Stimulated activated CD4-positive, alpha-beta T cell treated with anti-CD3 and anti-CD28 coated beads, TNF-alpha, amount 100 ng/mL, for 48 hours (primary cell): Measurements from ENCODE around the gene NXPE3.
A peak's percentile ranks its signal among the peaks of the same experiment; 100 is the strongest.

Experiments
- DNase-seq, 3 donors: peaks; one replicate each; pipeline ENCODE4 v3.0.0-alpha.2; 2020; ENCODE audit warnings: low read depth in 3 of 3

The NXPE3 gene

GRCh38 chr3:101803173-101803782 lies 24.3 kb downstream of the NXPE3 start:
- peak; percentile 18 to 59 (median 28) for DNase-seq

DNA sequence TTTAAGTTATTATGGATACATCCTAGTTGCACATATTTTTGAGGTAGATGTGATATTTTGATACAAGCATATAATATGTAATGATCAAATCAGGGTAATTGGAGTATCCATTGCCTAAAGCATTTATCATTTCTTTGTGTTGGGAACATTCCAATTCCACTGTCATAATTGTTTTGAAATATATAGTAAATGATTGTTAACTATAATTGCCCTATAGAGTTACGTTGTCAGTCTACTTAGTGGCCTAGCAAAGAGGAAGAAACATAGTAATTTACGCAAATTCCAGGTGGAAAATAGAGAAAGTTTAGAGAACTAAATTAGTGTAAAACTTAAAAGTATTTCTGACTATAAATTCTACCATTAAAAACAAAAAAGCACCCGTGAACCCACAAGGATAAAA lies 24.9 kb downstream of the NXPE3 start:
- DNase-seq, result no peak

GRCh38 chr3:101806491-101806890 lies 27.5 kb downstream of the NXPE3 start:
- DNase-seq, result no peak

DNA sequence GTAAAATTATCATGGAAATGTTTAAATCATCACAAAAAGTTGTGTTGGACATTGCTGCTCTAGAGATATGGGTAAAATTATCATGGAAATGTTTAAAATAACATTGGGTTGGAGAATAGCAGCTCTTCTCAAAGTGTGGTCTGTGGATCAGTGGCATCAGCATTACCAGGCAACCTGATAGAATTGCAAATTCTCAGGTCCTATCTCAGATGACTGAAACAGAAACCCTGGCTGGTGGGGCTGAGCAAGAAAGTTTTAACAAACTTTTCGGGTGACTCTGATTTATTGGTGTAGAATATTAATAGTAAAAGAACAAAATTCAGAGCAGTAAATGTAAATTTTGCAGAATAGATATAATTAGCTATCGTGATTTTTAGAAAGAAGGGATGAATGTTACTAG lies 28.9 kb downstream of the NXPE3 start:
- DNase-seq, result no peak

DNA sequence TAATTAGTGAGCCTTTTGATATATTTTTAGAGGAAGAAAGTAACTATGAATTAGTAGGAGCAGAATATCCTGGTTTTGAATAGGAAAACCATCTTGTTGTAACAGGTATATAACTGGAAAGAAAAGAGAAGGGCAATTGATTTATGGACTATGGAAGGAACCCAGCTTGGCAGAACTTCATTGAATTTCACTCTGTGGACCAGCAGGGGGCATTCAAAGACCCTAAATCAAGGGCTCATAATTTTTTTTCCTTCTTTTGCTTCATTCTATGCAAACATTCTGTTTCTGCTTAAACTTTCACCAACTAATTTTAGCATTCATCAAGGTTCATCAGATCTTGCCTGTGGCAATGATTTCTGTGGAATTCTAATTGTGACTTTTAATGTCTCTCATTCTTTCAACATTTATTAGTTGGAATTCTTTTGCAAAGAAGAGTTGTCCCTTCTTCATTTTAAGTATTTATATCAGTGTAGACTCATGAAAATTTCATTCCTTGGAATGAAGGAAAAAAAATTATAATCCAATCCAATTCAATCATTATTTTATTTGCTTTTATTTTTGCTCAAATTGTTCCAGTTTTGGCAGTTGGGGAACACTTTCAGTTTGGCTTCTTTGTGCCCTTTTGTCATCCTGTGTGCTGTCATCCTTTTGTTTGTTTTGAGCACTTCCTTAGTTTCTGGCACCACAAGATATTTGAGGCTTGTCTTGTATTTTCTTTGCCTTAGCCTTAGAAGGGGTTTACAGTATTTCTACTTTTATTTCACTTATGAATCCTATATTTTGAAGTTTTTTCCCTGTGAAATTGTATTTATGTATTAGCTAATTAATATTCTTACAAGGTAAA lies 30.4 kb downstream of the NXPE3 start:
- DNase-seq, result peak in 1 of 3 donors; percentile 27

DNA sequence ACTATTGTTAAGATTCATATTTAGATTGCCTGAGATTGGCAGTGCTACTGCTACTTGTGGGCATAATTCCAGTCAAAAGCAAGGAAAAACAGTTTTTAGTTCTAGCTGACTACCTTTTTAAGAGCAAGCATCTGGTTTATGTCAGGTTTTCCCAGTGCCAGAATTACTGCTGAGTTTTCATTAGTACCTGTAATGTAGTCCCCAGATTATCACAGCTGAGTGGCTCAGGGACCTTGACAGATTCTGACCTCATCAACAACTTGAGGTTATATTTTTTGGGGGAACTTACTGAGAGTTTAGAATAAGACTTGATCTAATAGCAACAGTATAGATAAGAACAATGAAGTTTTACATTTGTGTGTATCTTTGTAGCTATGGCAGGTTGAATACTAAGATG lies 31.0 kb downstream of the NXPE3 start:
- DNase-seq, result no peak

GRCh38 chr3:101811875-101812274 lies 32.9 kb downstream of the NXPE3 start:
- DNase-seq, result no peak

GRCh38 chr3:101812895-101813294 lies 33.9 kb downstream of the NXPE3 start:
- no peak for DNase-seq

- no peak for DNase-seq
Measured at GRCh38 chr3:101813817-101814440, 34.9 kb downstream of the NXPE3 start.

- no peak for DNase-seq
Measured at GRCh38 chr3:101814835-101815234, 35.8 kb downstream of the NXPE3 start.

GRCh38 chr3:101816215-101817149 lies 37.5 kb downstream of the NXPE3 start:
- DNase-seq, result no peak

GRCh38 chr3:101817992-101818391 lies 39.0 kb downstream of the NXPE3 start:
- DNase-seq, result no peak

GRCh38 chr3:101819649-101820206 lies 40.7 kb downstream of the NXPE3 start:
- DNase-seq, result no peak

GRCh38 chr3:101821503-101821902 lies 42.5 kb downstream of the NXPE3 start:
- DNase-seq, result no peak

GRCh38 chr3:101823525-101823924 lies 44.5 kb downstream of the NXPE3 start:
- DNase-seq, result no peak

GRCh38 chr3:101824702-101825101 lies 45.7 kb downstream of the NXPE3 start:
- no peak for DNase-seq

DNA sequence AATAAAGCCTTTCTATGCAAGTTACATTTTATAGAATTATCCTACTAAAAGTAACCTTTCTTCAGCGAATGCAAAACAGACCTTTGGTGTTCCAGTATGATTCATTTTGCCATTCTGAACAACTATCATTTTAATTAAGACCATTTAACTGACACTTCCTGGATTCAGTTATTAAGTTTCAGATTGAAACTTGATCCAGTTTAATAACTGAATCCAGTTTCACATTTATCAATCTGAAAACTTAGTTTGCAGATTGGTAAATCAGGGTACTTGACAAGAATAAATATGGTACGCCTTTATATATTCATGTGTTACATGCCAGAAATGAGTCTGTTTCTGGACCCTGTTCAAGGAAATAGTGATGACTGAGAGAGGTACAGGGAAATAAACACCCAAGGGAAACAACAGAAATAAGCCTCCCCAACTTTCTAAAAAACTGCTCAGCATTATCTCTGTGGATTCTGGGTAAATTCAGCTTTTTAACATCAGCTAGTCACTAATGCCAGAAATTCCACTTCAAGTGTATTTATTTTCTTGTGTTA lies 47.0 kb downstream of the NXPE3 start:
- DNase-seq, result no peak

- DNase-seq, result peak; percentile 77 to 84 (median 80)
Measured at GRCh38 chr3:101827211-101828174, 48.5 kb downstream of the NXPE3 start.

DNA sequence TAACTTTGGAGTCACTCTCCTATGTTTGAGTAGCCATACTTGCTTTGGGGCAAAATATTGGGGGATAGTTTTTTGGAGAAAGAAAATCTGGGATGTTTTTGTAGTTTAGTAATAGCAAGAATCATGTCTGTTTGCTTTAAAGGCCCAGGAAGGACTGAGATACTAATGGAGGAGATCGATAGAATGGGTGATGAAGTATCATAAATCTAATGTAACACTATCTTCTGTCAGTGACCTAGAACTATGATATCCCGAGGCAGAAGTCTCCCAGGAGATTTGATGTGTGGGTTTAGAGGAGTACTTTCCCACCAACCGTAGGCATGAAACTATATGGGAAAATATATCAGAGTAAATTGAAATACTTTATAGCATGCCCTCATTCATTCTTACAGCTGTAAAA lies 49.3 kb downstream of the NXPE3 start:
- DNase-seq, result no peak
